H9 (cell line): ENCODE measurements around the gene FKBP4. TPM values are rescaled to one million over a fixed set of nuclear protein-coding genes. Genes with fewer than 3 reads are reported as not detected.
A peak's percentile ranks its signal among the peaks of the same experiment; 100 is the strongest.

ENCODE experiments used
- DNase-seq: peaks from one replicate; pipeline ENCODE4 v3.0.0-alpha.2; 2017
- H2AFZ ChIP-seq: one replicate; pipeline ENCODE4 v1.6.1; 2013; ENCODE audit warnings: mild to moderate bottlenecking, low read length, control low read depth, moderate library complexity
- H2AK5ac ChIP-seq: 2 replicates; pipeline ENCODE4 v1.6.1; 2013; ENCODE audit warnings: low read length, control low read depth, mixed read lengths; ENCODE audit not compliant: insufficient read length
- H2BK120ac ChIP-seq: one replicate; pipeline ENCODE4 v1.6.1; 2013; ENCODE audit warnings: low read depth, mild to moderate bottlenecking, low read length, control low read depth, inconsistent platforms; ENCODE audit not compliant: poor library complexity, severe bottlenecking
- H2BK12ac ChIP-seq: 2 replicates; pipeline ENCODE4 v1.6.1; 2013; ENCODE audit warnings: low read length, control low read depth, mixed read lengths, low read depth; ENCODE audit not compliant: insufficient read length
- H2BK15ac ChIP-seq: 2 replicates; pipeline ENCODE4 v1.6.1; 2013; ENCODE audit warnings: low read depth, low read length, control low read depth
- H2BK20ac ChIP-seq: one replicate; pipeline ENCODE4 v1.6.1; 2013; ENCODE audit warnings: low read depth, mild to moderate bottlenecking, low read length, control low read depth, inconsistent platforms; ENCODE audit not compliant: poor library complexity, severe bottlenecking
- H2BK5ac ChIP-seq: 2 replicates; pipeline ENCODE4 v1.6.1; 2013; ENCODE audit warnings: low read length, control low read depth, mixed read lengths; ENCODE audit not compliant: insufficient read length
- H3K14ac ChIP-seq: 2 replicates; pipeline ENCODE4 v1.6.1; 2013; ENCODE audit warnings: low read length, control low read depth; ENCODE audit not compliant: insufficient read depth
- H3K18ac ChIP-seq: 2 replicates; pipeline ENCODE4 v1.6.1; 2013; ENCODE audit warnings: low read depth, mild to moderate bottlenecking, mixed read lengths, low read length, control low read depth; ENCODE audit not compliant: insufficient read length
- H3K23ac ChIP-seq: 2 replicates; pipeline ENCODE4 v1.6.1; 2013; ENCODE audit warnings: low read length, control low read depth, mixed read lengths, low read depth; ENCODE audit not compliant: insufficient read length
- H3K23me2 ChIP-seq: 2 replicates; pipeline ENCODE4 v1.6.1; 2013; ENCODE audit warnings: low read depth, mild to moderate bottlenecking, mixed read lengths, low read length, control low read depth; ENCODE audit not compliant: insufficient read length, poor library complexity, severe bottlenecking
- H3K27ac ChIP-seq: 2 replicates; pipeline ENCODE4 v1.5.1; 2013; ENCODE audit warnings: low read length, control low read depth, mixed read lengths, low read depth; ENCODE audit not compliant: insufficient read length
- H3K27me3 ChIP-seq: 2 replicates; pipeline ENCODE4 v1.6.1; 2013; ENCODE audit warnings: low read length, control low read depth, inconsistent platforms; ENCODE audit not compliant: insufficient read depth
- H3K4ac ChIP-seq: 2 replicates; pipeline ENCODE4 v1.6.1; 2013; ENCODE audit warnings: low read depth, mild to moderate bottlenecking, control low read depth, inconsistent platforms, low read length, moderate library complexity
- H3K4me1 ChIP-seq: 2 replicates; pipeline ENCODE4 v1.6.1; 2013; ENCODE audit warnings: low read length, control low read depth, inconsistent platforms; ENCODE audit not compliant: insufficient read depth
- H3K4me2 ChIP-seq: 2 replicates; pipeline ENCODE4 v1.6.1; 2013; ENCODE audit warnings: low read length, control low read depth, mixed read lengths; ENCODE audit not compliant: insufficient read length, insufficient read depth
- H3K56ac ChIP-seq: 2 replicates; pipeline ENCODE4 v1.6.1; 2013; ENCODE audit warnings: low read depth, mild to moderate bottlenecking, mixed read lengths, low read length, control low read depth; ENCODE audit not compliant: insufficient read length
- H3K79me1 ChIP-seq: 2 replicates; pipeline ENCODE4 v1.6.1; 2013; ENCODE audit warnings: low read depth, mild to moderate bottlenecking, moderate library complexity, low read length, control low read depth, inconsistent platforms; ENCODE audit not compliant: insufficient read depth, poor library complexity, severe bottlenecking
- H3K79me2 ChIP-seq: 2 replicates; pipeline ENCODE4 v1.6.1; 2013; ENCODE audit warnings: low read length, control low read depth, inconsistent platforms; ENCODE audit not compliant: insufficient read depth
- H3K9ac ChIP-seq: 2 replicates; pipeline ENCODE4 v1.6.1; 2013; ENCODE audit warnings: low read length, control low read depth, mixed read lengths; ENCODE audit not compliant: insufficient read length; ENCODE audit errors: extremely low read depth
- H3K9me3 ChIP-seq: one replicate; pipeline ENCODE4 v1.6.1; 2013; ENCODE audit warnings: low read depth, low read length, inconsistent platforms; ENCODE audit not compliant: control insufficient read depth
- H3T11ph ChIP-seq: one replicate; pipeline ENCODE4 v1.6.1; 2013; ENCODE audit warnings: mild to moderate bottlenecking, low read length, control low read depth, inconsistent platforms
- H4K20me1 ChIP-seq: one replicate; pipeline ENCODE4 v1.6.1; 2013; ENCODE audit not compliant: control insufficient read depth, insufficient read length, insufficient read depth
- H4K5ac ChIP-seq: 2 replicates; pipeline ENCODE4 v1.6.1; 2013; ENCODE audit warnings: low read depth, mild to moderate bottlenecking, mixed read lengths, low read length, control low read depth; ENCODE audit not compliant: insufficient read length
- H4K8ac ChIP-seq: replicated peaks from 2 replicates; pipeline ENCODE4 v1.6.1; 2013; ENCODE audit warnings: low read length, control low read depth, mixed read lengths, low read depth; ENCODE audit not compliant: insufficient read length
- H4K91ac ChIP-seq: 2 replicates; pipeline ENCODE4 v1.6.1; 2013; ENCODE audit warnings: low read depth, mild to moderate bottlenecking, moderate library complexity, mixed read lengths, low read length, control low read depth; ENCODE audit not compliant: insufficient read length
- H3K27ac Mint-ChIP-seq, 3 experiments: 2 replicates in 2 of 3; 3 replicates in 1 of 3; pipeline ENCODE4 v1.8.0; 2020 to 2021; ENCODE audit warnings: mixed read lengths in 3 of 3, mild to moderate bottlenecking in 1 of 3, moderate library complexity in 1 of 3
- H3K27me3 Mint-ChIP-seq: 2 replicates; pipeline ENCODE4 v1.8.0; 2021; ENCODE audit warnings: low read depth, mild to moderate bottlenecking, moderate library complexity, mixed read lengths
- H3K36me3 Mint-ChIP-seq, 3 experiments: 2 replicates in 2 of 3; 3 replicates in 1 of 3; pipeline ENCODE4 v1.8.0; 2020 to 2021; ENCODE audit warnings: low read depth in 3 of 3, mixed read lengths in 3 of 3; ENCODE audit not compliant: insufficient read depth in 1 of 3
- H3K4me1 Mint-ChIP-seq, 2 experiments: 2 replicates each; pipeline ENCODE4 v1.8.0; 2020; ENCODE audit warnings: mixed read lengths in 2 of 2
- H3K4me3 Mint-ChIP-seq, 2 experiments: 2 replicates in 1 of 2; 3 replicates in 1 of 2; pipeline ENCODE4 v1.8.0; 2020 to 2021; ENCODE audit warnings: mild to moderate bottlenecking in 2 of 2, mixed read lengths in 2 of 2, moderate library complexity in 1 of 2
- H3K9me3 Mint-ChIP-seq, 2 experiments: 2 replicates in 1 of 2; 3 replicates in 1 of 2; pipeline ENCODE4 v1.8.0; 2020; ENCODE audit warnings: mild to moderate bottlenecking in 2 of 2, mixed read lengths in 2 of 2, moderate library complexity in 1 of 2
- WGBS: extraction: QIAGEN DNeasy Blood & Tissue Kit; methylation state at CpG from one replicate; pipeline ENCODE4 v1.1.7; 2013; ENCODE audit warnings: missing lambda C conversion rate, low lambda C conversion rate, mixed read lengths; ENCODE audit not compliant: insufficient read length; ENCODE audit errors: extremely low coverage; 5-methylcytosine and 5-hydroxymethylcytosine counted together
- total RNA-seq: library from RNA; stranded (reverse); gene quantifications from 2 replicates; pipeline ENCODE4 v1.2.1, GENCODE V29; 2021
- TF ChIP-seq, protein P1 (sequence below): fragments of 200-600 bp; sonication (generic); conservative IDR thresholded peaks from 3 replicates; pipeline ENCODE4 v1.8.0; 2021; ENCODE audit warnings: antibody characterized with exemption, mild to moderate bottlenecking

FKBP4 gene
- total RNA-seq, 1 experiment from 2014 or later: 221 TPM

DNA sequence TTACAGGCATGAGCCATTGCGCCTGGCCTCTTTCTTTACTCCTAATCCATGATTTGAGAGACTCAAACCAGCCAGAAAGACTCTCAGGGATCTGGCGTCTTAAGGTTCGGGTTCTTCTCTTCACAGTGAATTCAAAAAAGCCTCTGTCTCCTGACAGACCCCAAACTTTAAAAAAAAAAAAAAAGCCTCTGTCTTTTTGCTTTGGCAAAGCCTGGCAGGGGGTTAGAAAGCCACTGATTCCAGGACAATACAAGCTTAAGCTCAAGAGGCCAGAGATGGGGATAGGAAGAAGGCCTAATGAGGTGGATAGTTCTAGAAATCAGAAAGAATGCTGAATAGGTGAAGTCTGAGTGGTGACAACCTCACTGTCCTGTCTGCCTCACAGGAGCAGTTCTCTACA is 31.3 kb downstream of the FKBP4 start:
- Histone ChIP-seq H3K4me2 (no peak overlapping the region), H4K5ac (no peak overlapping the region), H3K4ac (no peak overlapping the region), H2BK20ac (no peak overlapping the region), H3K79me2 (no peaks in the 10 kb centered on the region), H3K27ac (no peak overlapping the region), H2BK15ac (no peak overlapping the region), H3K4me1 (peaks cover 3% of the 10 kb centered on the region; the same call in 1 of the 2 replicates), H4K20me1 (no peaks in the 10 kb centered on the region), H3K79me1 (no peaks in the 10 kb centered on the region), H4K8ac (no peak overlapping the region), H2AFZ (no peak overlapping the region), H2BK12ac (no peak overlapping the region), H3K23me2 (no peaks in the 10 kb centered on the region), H3K14ac (no peak overlapping the region), H3T11ph (no peak overlapping the region), H3K56ac (no peak overlapping the region), H3K9me3 (no peaks in the 10 kb centered on the region), H3K9ac (no peak overlapping the region), H4K91ac (no peak overlapping the region), H3K23ac (no peak overlapping the region), H3K27me3 (no peaks in the 10 kb centered on the region), H2AK5ac (no peak overlapping the region), H2BK120ac (no peak overlapping the region), H3K18ac (no peak overlapping the region), H2BK5ac (no peak overlapping the region)
- H3K9me3 Mint-ChIP-seq: no peaks in the 10 kb centered on the region
- no peaks in the 10 kb centered on the region for H3K27me3 Mint-ChIP-seq
- peak overlapping the region in 1 of 3 experiments; percentile 98; a peak in 2 of 7 replicates for H3K27ac Mint-ChIP-seq
- H3K4me1 Mint-ChIP-seq: peaks cover 37 to 38% of the 10 kb centered on the region in 2 experiments
- TF ChIP-seq, protein P1, sequence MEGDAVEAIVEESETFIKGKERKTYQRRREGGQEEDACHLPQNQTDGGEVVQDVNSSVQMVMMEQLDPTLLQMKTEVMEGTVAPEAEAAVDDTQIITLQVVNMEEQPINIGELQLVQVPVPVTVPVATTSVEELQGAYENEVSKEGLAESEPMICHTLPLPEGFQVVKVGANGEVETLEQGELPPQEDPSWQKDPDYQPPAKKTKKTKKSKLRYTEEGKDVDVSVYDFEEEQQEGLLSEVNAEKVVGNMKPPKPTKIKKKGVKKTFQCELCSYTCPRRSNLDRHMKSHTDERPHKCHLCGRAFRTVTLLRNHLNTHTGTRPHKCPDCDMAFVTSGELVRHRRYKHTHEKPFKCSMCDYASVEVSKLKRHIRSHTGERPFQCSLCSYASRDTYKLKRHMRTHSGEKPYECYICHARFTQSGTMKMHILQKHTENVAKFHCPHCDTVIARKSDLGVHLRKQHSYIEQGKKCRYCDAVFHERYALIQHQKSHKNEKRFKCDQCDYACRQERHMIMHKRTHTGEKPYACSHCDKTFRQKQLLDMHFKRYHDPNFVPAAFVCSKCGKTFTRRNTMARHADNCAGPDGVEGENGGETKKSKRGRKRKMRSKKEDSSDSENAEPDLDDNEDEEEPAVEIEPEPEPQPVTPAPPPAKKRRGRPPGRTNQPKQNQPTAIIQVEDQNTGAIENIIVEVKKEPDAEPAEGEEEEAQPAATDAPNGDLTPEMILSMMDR: no peak
- no peak for DNase-seq
- no peak overlapping the region for H3K4me3 Mint-ChIP-seq
- no CpG with 5 or more reads among the region's 3 CpGs for WGBS
- H3K36me3 Mint-ChIP-seq: peaks cover 32 to 83% (median 66%) of the 10 kb centered on the region in 3 experiments
